HL-60 (cell line): ENCODE measurements around the gene ADGRB3.

Source experiments
- DNase-seq, 2 experiments: peaks; one replicate each; pipeline ENCODE4 v3.0.0-alpha.2; 2010 to 2020; ENCODE audit warnings: low read depth in 1 of 2, low spot score in 1 of 2
- H3K27ac ChIP-seq: fragments of 250-450 bp; sonication (Bioruptor Pico); replicated peaks from 2 replicates; pipeline ENCODE4 v1.5.1; 2020; ENCODE audit warnings: mild to moderate bottlenecking, moderate library complexity
- H3K27me3 ChIP-seq: fragments of 250-450 bp; sonication (Bioruptor Pico); 2 replicates; pipeline ENCODE4 v1.5.1; 2021; ENCODE audit warnings: mild to moderate bottlenecking, moderate library complexity; ENCODE audit not compliant: insufficient read depth, poor library complexity, severe bottlenecking
- H3K4me3 ChIP-seq: replicated peaks from 2 replicates; pipeline ENCODE4 v1.5.1; 2011; ENCODE audit warnings: mild to moderate bottlenecking, control low read depth, low read length; ENCODE audit not compliant: insufficient read depth
- GABPA ChIP-seq: IDR thresholded peaks from 2 replicates; pipeline ENCODE4 v1.6.1; 2012; ENCODE audit warnings: low read depth
- POLR2AphosphoS5 ChIP-seq: IDR thresholded peaks from 2 replicates; pipeline ENCODE4 v1.6.1; 2012; ENCODE audit warnings: low read depth
- REST ChIP-seq: IDR thresholded peaks from 2 replicates; pipeline ENCODE4 v1.6.1; 2012; ENCODE audit warnings: low read depth; ENCODE audit not compliant: insufficient replicate concordance
- SPI1 ChIP-seq: IDR thresholded peaks from 2 replicates; pipeline ENCODE4 v1.6.1; 2012; ENCODE audit warnings: low read depth, mild to moderate bottlenecking, borderline replicate concordance
- TF ChIP-seq, protein P1 (sequence below): IDR thresholded peaks from one replicate; pipeline ENCODE4 v1.5.1; 2011; ENCODE audit warnings: low read length, control low read depth, inconsistent platforms; ENCODE audit not compliant: insufficient read depth

Gene ADGRB3

GRCh38 chr6:69181964-69182363 lies 546.9 kb downstream of the ADGRB3 start:
- TF ChIP-seq POLR2AphosphoS5 (no peak), SPI1 (no peak), GABPA (no peak)
- TF ChIP-seq, protein P1, sequence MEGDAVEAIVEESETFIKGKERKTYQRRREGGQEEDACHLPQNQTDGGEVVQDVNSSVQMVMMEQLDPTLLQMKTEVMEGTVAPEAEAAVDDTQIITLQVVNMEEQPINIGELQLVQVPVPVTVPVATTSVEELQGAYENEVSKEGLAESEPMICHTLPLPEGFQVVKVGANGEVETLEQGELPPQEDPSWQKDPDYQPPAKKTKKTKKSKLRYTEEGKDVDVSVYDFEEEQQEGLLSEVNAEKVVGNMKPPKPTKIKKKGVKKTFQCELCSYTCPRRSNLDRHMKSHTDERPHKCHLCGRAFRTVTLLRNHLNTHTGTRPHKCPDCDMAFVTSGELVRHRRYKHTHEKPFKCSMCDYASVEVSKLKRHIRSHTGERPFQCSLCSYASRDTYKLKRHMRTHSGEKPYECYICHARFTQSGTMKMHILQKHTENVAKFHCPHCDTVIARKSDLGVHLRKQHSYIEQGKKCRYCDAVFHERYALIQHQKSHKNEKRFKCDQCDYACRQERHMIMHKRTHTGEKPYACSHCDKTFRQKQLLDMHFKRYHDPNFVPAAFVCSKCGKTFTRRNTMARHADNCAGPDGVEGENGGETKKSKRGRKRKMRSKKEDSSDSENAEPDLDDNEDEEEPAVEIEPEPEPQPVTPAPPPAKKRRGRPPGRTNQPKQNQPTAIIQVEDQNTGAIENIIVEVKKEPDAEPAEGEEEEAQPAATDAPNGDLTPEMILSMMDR, result no peak
- Histone ChIP-seq H3K27me3 (no peaks in the 10 kb centered on the region), H3K27ac (no peak overlapping the region)

DNA sequence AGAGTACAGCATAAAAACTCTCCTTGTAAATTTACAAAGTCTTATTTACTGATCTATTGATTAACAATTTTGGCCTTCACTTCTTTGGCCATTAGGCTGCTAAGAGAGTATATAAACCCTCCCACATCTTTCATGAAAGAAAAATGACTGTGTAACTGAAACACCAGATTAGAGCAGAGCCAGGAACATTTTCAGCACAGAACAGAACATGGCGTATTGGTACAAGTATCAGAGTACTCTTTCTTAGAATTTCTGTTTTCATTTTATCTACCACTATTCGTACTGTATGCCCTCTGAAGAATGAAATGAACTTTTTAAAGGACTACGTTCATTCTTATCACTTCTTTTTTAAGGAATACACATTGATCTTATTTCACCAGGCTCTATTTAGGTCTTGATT lies 550.2 kb downstream of the ADGRB3 start:
- DNase-seq, result no peak
- TF ChIP-seq SPI1 (no peak), REST (no peak), POLR2AphosphoS5 (no peak), GABPA (no peak)
- TF ChIP-seq, protein P1, result no peak
- H3K4me3 ChIP-seq, result no peak overlapping the region
- H3K27ac ChIP-seq, result no peak overlapping the region
- H3K27me3 ChIP-seq, result no peaks in the 10 kb centered on the region

More at GRCh38 chr6:69181964-69182363, 546.9 kb downstream of the ADGRB3 start:
- H3K4me3 ChIP-seq, result no peak overlapping the region
- no peak for DNase-seq

- TF ChIP-seq SPI1, result no peak
- TF ChIP-seq, protein P1, result no peak
- TF ChIP-seq REST, result no peak
- TF ChIP-seq GABPA, result no peak
- TF ChIP-seq POLR2AphosphoS5, result no peak
- H3K4me3 ChIP-seq, result no peak overlapping the region
- no peaks in the 10 kb centered on the region for H3K27me3 ChIP-seq
- H3K27ac ChIP-seq, result no peak overlapping the region
- DNase-seq, result no peak
These were observed 567.7 kb downstream of the ADGRB3 start for GRCh38 chr6:69202768-69203167.

DNA sequence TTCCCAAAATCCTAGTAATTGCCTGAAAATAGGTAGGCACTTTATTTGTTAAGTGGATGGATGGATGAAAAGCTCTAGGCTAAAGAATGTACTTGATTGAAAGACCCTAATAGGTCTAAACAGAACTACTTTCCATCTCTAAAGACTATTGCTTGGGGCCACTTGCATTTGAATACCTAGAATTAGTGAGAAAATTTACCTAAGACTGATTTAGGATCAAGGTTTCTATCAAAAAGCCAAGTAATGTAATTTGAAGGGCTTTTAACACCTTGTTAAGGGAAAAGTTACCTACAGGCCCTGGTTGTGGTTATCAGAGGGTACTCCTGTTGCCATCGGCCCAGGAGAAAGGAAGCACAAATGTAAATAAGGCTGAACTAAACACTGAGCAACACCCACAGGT lies 581.0 kb downstream of the ADGRB3 start:
- Histone ChIP-seq H3K4me3 (no peak overlapping the region), H3K27ac (no peak overlapping the region), H3K27me3 (no peaks in the 10 kb centered on the region)
- DNase-seq, result no peak
- TF ChIP-seq GABPA (no peak), SPI1 (no peak), POLR2AphosphoS5 (no peak), REST (no peak)
